ENCODE measurements around the gene ARHGAP24.

DNA sequence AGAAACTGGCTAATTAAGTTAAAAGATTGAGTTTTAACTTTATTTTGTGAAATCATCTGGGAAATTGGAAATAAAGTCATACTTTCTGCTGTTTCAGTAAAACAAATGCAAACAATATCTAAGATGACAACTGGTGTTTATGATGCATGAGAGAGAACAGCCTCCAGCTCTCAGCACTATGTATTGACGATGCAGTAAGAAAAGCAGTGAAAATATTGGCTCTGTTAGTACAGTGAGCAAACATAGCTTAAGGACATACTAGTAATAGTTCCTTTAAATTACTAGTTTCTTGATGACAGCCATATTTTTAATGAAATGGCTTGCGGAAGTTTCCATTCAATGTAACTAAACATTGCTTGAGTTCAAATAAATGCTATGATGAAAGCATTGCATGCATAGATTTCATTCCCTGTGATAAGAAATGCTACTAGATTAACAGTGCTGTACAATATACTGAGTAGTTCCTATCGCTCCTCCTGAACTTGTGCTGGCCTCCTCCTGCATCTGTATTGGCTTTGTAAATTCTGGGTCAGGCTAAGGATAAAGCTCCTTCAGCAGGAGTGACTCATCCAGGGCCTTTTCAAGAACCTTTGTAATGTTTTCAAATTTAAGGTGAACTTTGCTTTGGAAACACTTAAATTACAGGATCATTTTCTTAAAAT lies 11.6 kb downstream of the ARHGAP24 start:
- no peak for TF ChIP-seq SUZ12 (IDR thresholded peaks at IDR 0.05)
- no peak for TF ChIP-seq NFRKB (IDR thresholded peaks at IDR 0.05)
- TF ChIP-seq ARNT (IDR thresholded peaks at IDR 0.05): no peak
- TF ChIP-seq BHLHE40 (IDR thresholded peaks at IDR 0.05; ENCODE audit: borderline replicate concordance): no peak
- TF ChIP-seq ELF4 (IDR thresholded peaks at IDR 0.05): no peak
- TF ChIP-seq, protein P1, sequence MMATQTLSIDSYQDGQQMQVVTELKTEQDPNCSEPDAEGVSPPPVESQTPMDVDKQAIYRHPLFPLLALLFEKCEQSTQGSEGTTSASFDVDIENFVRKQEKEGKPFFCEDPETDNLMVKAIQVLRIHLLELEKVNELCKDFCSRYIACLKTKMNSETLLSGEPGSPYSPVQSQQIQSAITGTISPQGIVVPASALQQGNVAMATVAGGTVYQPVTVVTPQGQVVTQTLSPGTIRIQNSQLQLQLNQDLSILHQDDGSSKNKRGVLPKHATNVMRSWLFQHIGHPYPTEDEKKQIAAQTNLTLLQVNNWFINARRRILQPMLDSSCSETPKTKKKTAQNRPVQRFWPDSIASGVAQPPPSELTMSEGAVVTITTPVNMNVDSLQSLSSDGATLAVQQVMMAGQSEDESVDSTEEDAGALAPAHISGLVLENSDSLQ (IDR thresholded peaks at IDR 0.05): no peak
- no peak for TF ChIP-seq FOXK2 (IDR thresholded peaks at IDR 0.05)
- no peak for TF ChIP-seq SP1 (IDR thresholded peaks at IDR 0.05)
- no peak for TF ChIP-seq ZNF384 (IDR thresholded peaks at IDR 0.05)
- TF ChIP-seq FOXM1 (IDR thresholded peaks at IDR 0.05; ENCODE audit: borderline replicate concordance): no peak
- no peak for TF ChIP-seq FOXA1 (IDR thresholded peaks at IDR 0.05)
